Ectodermal cell (in vitro differentiated cells): ENCODE measurements around the gene TRABD2A. TPM values are rescaled to one million over a fixed set of nuclear protein-coding genes. Genes with fewer than 3 reads are reported as not detected.
A peak's percentile ranks its signal among the peaks of the same experiment; 100 is the strongest.
"Not testable (repeated sequence)": the region's sequence is repeated elsewhere in the genome, so short reads cannot be mapped to it uniquely, and the experiment has no call there.

Experiments
- H3K27ac ChIP-seq: 2 replicates; pipeline ENCODE4 v1.7.0; 2013; ENCODE audit warnings: mild to moderate bottlenecking, low read depth, low read length; ENCODE audit not compliant: insufficient read depth, poor library complexity, severe bottlenecking
- H3K27me3 ChIP-seq: 2 replicates; pipeline ENCODE4 v1.7.0; 2013; ENCODE audit warnings: mild to moderate bottlenecking, low read length; ENCODE audit not compliant: insufficient read depth, control insufficient read depth, poor library complexity, severe bottlenecking
- H3K36me3 ChIP-seq: one replicate; pipeline ENCODE4 v1.7.0; 2013; ENCODE audit warnings: low read length; ENCODE audit not compliant: control insufficient read depth, insufficient read depth
- H3K4me1 ChIP-seq: one replicate; pipeline ENCODE4 v1.7.0; 2013; ENCODE audit warnings: low read length; ENCODE audit not compliant: control insufficient read depth, insufficient read depth
- H3K4me3 ChIP-seq: 2 replicates; pipeline ENCODE4 v1.7.0; 2013; ENCODE audit warnings: low read depth, low read length, control low read depth; ENCODE audit not compliant: insufficient read depth
- H3K9me3 ChIP-seq: 2 replicates; pipeline ENCODE4 v1.7.0; 2013; ENCODE audit warnings: mild to moderate bottlenecking, low read length, moderate library complexity; ENCODE audit not compliant: control insufficient read depth
- WGBS, 2 experiments: methylation state at CpG; one replicate each; pipeline ENCODE4 v1.1.7; 2013; ENCODE audit warnings: missing lambda C conversion rate in 2 of 2; 5-methylcytosine and 5-hydroxymethylcytosine counted together
- polyA plus RNA-seq, 4 experiments: library from polyadenylated mRNA; stranded (reverse); fragments of 50-300 nt; gene quantifications; one replicate each; pipeline ENCODE4 v1.2.3, GENCODE V29; 2013

TRABD2A gene
- polyA plus RNA-seq (2013, experiment 1 of 4) = 6.1 TPM
- 5.3 TPM for polyA plus RNA-seq (2013, experiment 2 of 4)
- 4.8 TPM for polyA plus RNA-seq (2013, experiment 3 of 4)
- 5.4 TPM for polyA plus RNA-seq (2013, experiment 4 of 4)

GRCh38 chr2:84880645-84881521 lies at the start of gene TRABD2A:
Gene TRABD2A, minus strand, starts transcription at chr2:84881084. Its CDS starts 45 bp downstream, at chr2:84881039.
- 0 to 1% methylated on average over 77 of the region's 77 CpGs for WGBS, 2 experiments
- H3K36me3 ChIP-seq = no peaks in the 10 kb centered on the region
- peaks cover 74% of the 10 kb centered on the region for H3K27me3 ChIP-seq
- H3K4me3 ChIP-seq = peak within 1 kb of the TSS; percentile 30
- H3K27ac ChIP-seq = no peak within 1 kb of the TSS
- no peaks in the 10 kb centered on the region for H3K4me1 ChIP-seq
- H3K9me3 ChIP-seq = no peaks in the 10 kb centered on the region

- Histone ChIP-seq H3K36me3 (no peaks in the 10 kb centered on the region), H3K27ac (no peak overlapping the region), H3K9me3 (no peaks in the 10 kb centered on the region), H3K27me3 (peaks cover 12% of the 10 kb centered on the region), H3K4me3 (no peak overlapping the region), H3K4me1 (no peaks in the 10 kb centered on the region)
- WGBS, 2 experiments = 57 to 75% methylated on average over 2 to 3 of the region's 3 CpGs
These were observed 46.4 kb upstream of the TRABD2A start for GRCh38 chr2:84927275-84927627.

GRCh38 chr2:84925724-84926376 lies 45.0 kb upstream of the TRABD2A start:
- no peaks in the 10 kb centered on the region for H3K9me3 ChIP-seq
- 17 to 19% methylated on average over 34 of the region's 34 CpGs for whole genome bisulfite sequencing, 2 experiments
- no peak overlapping the region for H3K27ac ChIP-seq
- H3K4me1 ChIP-seq = no peaks in the 10 kb centered on the region
- H3K36me3 ChIP-seq = no peaks in the 10 kb centered on the region
- peaks cover 12% of the 10 kb centered on the region for H3K27me3 ChIP-seq
- H3K4me3 ChIP-seq = peak overlapping the region; percentile 16

- H3K27ac ChIP-seq = no peak overlapping the region
- H3K27me3 ChIP-seq = peaks cover 12% of the 10 kb centered on the region
- no peak overlapping the region for H3K4me3 ChIP-seq
These were observed 44.4 kb upstream of the TRABD2A start for GRCh38 chr2:84925336-84925723.

GRCh38 chr2:84924173-84925106 lies 43.6 kb upstream of the TRABD2A start:
- Histone ChIP-seq H3K27ac (no peak overlapping the region), H3K9me3 (no peaks in the 10 kb centered on the region), H3K4me1 (no peaks in the 10 kb centered on the region), H3K36me3 (no peaks in the 10 kb centered on the region), H3K27me3 (peaks cover 12% of the 10 kb centered on the region), H3K4me3 (no peak overlapping the region)
- WGBS, 2 experiments = 66 to 71% methylated on average over 9 of the region's 9 CpGs

More at GRCh38 chr2:84925336-84925723, 44.4 kb upstream of the TRABD2A start:
- H3K36me3 ChIP-seq = no peaks in the 10 kb centered on the region
- no peaks in the 10 kb centered on the region for H3K9me3 ChIP-seq
- WGBS, 2 experiments = 96% methylated on average over 2 of the region's 2 CpGs
- no peaks in the 10 kb centered on the region for H3K4me1 ChIP-seq

- H3K9me3 ChIP-seq = no peaks in the 10 kb centered on the region
- no peaks in the 10 kb centered on the region for H3K4me1 ChIP-seq
- peaks cover 12% of the 10 kb centered on the region for H3K27me3 ChIP-seq
- H3K4me3 ChIP-seq = no peak overlapping the region
- no peak overlapping the region for H3K27ac ChIP-seq
- H3K36me3 ChIP-seq = no peaks in the 10 kb centered on the region
These were observed 42.1 kb upstream of the TRABD2A start for GRCh38 chr2:84923009-84923408.

GRCh38 chr2:84919885-84920580 lies 39.1 kb upstream of the TRABD2A start:
- Histone ChIP-seq H3K36me3 (no peaks in the 10 kb centered on the region), H3K27ac (no peak overlapping the region), H3K27me3 (no peaks in the 10 kb centered on the region), H3K4me3 (no peak overlapping the region), H3K4me1 (no peaks in the 10 kb centered on the region), H3K9me3 (no peaks in the 10 kb centered on the region)
- WGBS, 2 experiments = 85 to 86% methylated on average over 7 of the region's 7 CpGs

- Histone ChIP-seq H3K27ac (no peak overlapping the region), H3K27me3 (no peaks in the 10 kb centered on the region), H3K9me3 (no peaks in the 10 kb centered on the region), H3K36me3 (no peaks in the 10 kb centered on the region), H3K4me1 (no peaks in the 10 kb centered on the region), H3K4me3 (no peak overlapping the region)
- WGBS, 2 experiments = 90% methylated on average over 2 of the region's 2 CpGs; no CpG with 5 or more reads in 1 of the 2 experiments
These were observed 37.5 kb upstream of the TRABD2A start for GRCh38 chr2:84918430-84918829.

GRCh38 chr2:84917821-84918220 lies 36.9 kb upstream of the TRABD2A start:
- H3K9me3 ChIP-seq, H3K4me1 ChIP-seq, H3K27ac ChIP-seq, H3K36me3 ChIP-seq, H3K27me3 ChIP-seq, H3K4me3 ChIP-seq: not testable (repeated sequence)
- WGBS, 2 experiments = 90 to 96% methylated on average over 5 of the region's 5 CpGs
